Ishikawa (cell line): ENCODE measurements around the gene UBE2E3.

ENCODE experiments used
- EGR1 ChIP-seq: IDR thresholded peaks from 2 replicates; pipeline ENCODE4 v1.6.1; 2012
- FOXM1 ChIP-seq: IDR thresholded peaks from 2 replicates; pipeline ENCODE4 v1.6.1; 2012; ENCODE audit warnings: low read depth, borderline replicate concordance
- NFIC ChIP-seq: IDR thresholded peaks from 2 replicates; pipeline ENCODE4 v1.6.1; 2012
- RAD21 ChIP-seq: IDR thresholded peaks from 2 replicates; pipeline ENCODE4 v1.6.1; 2012; ENCODE audit warnings: low read depth
- TAF1 ChIP-seq: IDR thresholded peaks from 2 replicates; pipeline ENCODE4 v1.6.1; 2012; ENCODE audit warnings: low read depth, mild to moderate bottlenecking
- TCF12 ChIP-seq: IDR thresholded peaks from 2 replicates; pipeline ENCODE4 v1.6.1; 2012; ENCODE audit warnings: low read depth
- TEAD4 ChIP-seq: IDR thresholded peaks from 2 replicates; pipeline ENCODE4 v1.6.1; 2012
- YY1 ChIP-seq: IDR thresholded peaks from 2 replicates; pipeline ENCODE4 v1.6.1; 2012; ENCODE audit warnings: low read depth
- ZBTB7A ChIP-seq: IDR thresholded peaks from 2 replicates; pipeline ENCODE4 v1.6.1; 2012; ENCODE audit warnings: low read depth
- TF ChIP-seq, protein P1 (sequence below): IDR thresholded peaks from 2 replicates; pipeline ENCODE4 v1.6.1; 2012; ENCODE audit warnings: low read depth, mild to moderate bottlenecking
- TF ChIP-seq, protein P2 (sequence below): IDR thresholded peaks from 2 replicates; pipeline ENCODE4 v1.6.1; 2012

DNA sequence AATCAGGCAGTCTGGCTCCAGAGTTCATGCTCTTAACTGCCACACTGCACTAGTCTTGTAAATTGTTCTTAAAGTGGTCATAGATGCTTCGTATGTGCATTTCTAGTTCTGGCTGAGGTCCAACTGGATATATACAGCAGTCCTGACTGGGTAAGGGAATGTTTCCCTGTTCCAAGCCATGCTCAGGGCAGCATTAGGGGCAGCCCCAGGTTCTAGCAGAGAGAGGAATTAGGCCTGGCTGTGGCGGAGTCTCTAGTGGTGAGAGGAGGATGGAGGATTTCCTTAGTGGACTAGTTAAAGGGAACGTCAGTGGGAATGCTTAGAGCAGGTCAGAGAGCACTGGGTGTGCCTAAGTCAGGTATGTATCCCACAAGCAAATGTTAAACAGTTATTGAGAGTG is 28.0 kb downstream of the UBE2E3 start:
- TF ChIP-seq FOXM1 (no peak), RAD21 (no peak), YY1 (no peak), NFIC (no peak), EGR1 (no peak), TEAD4 (no peak), TAF1 (no peak), ZBTB7A (no peak), TCF12 (no peak)
- TF ChIP-seq, protein P1, sequence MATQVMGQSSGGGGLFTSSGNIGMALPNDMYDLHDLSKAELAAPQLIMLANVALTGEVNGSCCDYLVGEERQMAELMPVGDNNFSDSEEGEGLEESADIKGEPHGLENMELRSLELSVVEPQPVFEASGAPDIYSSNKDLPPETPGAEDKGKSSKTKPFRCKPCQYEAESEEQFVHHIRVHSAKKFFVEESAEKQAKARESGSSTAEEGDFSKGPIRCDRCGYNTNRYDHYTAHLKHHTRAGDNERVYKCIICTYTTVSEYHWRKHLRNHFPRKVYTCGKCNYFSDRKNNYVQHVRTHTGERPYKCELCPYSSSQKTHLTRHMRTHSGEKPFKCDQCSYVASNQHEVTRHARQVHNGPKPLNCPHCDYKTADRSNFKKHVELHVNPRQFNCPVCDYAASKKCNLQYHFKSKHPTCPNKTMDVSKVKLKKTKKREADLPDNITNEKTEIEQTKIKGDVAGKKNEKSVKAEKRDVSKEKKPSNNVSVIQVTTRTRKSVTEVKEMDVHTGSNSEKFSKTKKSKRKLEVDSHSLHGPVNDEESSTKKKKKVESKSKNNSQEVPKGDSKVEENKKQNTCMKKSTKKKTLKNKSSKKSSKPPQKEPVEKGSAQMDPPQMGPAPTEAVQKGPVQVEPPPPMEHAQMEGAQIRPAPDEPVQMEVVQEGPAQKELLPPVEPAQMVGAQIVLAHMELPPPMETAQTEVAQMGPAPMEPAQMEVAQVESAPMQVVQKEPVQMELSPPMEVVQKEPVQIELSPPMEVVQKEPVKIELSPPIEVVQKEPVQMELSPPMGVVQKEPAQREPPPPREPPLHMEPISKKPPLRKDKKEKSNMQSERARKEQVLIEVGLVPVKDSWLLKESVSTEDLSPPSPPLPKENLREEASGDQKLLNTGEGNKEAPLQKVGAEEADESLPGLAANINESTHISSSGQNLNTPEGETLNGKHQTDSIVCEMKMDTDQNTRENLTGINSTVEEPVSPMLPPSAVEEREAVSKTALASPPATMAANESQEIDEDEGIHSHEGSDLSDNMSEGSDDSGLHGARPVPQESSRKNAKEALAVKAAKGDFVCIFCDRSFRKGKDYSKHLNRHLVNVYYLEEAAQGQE: no peak
- TF ChIP-seq, protein P2, sequence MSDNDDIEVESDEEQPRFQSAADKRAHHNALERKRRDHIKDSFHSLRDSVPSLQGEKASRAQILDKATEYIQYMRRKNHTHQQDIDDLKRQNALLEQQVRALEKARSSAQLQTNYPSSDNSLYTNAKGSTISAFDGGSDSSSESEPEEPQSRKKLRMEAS: no peak
